ENCODE results near the gene FAT2.
"Not testable (repeated sequence)": the region's sequence is repeated elsewhere in the genome, so short reads cannot be mapped to it uniquely, and the experiment has no call there.

The FAT2 gene

DNA sequence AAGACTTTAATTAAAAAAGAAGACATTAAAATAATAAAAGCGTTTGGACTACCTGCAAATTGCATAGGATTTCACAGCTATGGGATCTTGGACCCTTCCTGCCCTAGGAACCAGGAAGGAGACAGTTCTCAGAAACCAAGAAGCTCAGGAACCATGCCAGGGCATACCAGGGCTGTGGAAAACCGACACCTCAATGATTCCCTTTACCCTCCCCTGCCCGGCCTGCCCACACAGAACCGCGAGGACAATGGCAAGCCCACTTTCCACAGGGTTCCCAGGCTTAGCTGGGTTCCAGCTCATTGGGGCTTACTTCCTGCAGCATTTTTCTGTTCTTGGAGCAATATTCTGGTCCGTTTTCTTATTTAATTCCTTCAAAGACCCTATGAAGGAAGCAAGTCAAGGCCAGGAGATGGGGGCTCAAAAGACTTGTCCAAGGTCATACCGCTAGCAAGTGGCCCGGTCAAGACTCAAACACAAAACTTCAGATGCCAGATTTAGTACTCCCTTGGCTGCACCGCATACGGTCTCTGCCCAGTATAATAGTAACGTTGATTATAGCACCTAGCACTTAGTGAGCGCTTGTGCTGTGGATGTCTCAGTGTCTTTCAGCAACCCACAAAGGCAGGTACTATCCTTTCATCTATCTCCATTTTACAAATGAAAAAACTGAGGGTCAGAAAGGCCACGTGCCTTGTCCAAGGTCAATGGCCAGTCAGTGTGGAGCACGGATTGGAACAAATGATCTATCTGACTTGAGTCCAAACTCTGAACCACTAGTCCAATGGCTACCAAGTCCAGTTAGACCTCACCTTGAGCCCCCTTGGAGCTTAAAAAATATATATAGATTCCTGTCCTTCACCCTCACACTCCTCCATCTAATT, 6.8 kb downstream of the FAT2 start:
- TF ChIP-seq, protein P1, sequence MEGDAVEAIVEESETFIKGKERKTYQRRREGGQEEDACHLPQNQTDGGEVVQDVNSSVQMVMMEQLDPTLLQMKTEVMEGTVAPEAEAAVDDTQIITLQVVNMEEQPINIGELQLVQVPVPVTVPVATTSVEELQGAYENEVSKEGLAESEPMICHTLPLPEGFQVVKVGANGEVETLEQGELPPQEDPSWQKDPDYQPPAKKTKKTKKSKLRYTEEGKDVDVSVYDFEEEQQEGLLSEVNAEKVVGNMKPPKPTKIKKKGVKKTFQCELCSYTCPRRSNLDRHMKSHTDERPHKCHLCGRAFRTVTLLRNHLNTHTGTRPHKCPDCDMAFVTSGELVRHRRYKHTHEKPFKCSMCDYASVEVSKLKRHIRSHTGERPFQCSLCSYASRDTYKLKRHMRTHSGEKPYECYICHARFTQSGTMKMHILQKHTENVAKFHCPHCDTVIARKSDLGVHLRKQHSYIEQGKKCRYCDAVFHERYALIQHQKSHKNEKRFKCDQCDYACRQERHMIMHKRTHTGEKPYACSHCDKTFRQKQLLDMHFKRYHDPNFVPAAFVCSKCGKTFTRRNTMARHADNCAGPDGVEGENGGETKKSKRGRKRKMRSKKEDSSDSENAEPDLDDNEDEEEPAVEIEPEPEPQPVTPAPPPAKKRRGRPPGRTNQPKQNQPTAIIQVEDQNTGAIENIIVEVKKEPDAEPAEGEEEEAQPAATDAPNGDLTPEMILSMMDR (IDR thresholded peaks at IDR 0.05; ENCODE audit: control insufficient read depth, extremely low read depth, insufficient read depth), result no peak
- no peak overlapping the region for H3K4me3 ChIP-seq (ENCODE audit: low read depth, low read length)
- DNase-seq (ENCODE audit: low read depth), result no peak

DNA sequence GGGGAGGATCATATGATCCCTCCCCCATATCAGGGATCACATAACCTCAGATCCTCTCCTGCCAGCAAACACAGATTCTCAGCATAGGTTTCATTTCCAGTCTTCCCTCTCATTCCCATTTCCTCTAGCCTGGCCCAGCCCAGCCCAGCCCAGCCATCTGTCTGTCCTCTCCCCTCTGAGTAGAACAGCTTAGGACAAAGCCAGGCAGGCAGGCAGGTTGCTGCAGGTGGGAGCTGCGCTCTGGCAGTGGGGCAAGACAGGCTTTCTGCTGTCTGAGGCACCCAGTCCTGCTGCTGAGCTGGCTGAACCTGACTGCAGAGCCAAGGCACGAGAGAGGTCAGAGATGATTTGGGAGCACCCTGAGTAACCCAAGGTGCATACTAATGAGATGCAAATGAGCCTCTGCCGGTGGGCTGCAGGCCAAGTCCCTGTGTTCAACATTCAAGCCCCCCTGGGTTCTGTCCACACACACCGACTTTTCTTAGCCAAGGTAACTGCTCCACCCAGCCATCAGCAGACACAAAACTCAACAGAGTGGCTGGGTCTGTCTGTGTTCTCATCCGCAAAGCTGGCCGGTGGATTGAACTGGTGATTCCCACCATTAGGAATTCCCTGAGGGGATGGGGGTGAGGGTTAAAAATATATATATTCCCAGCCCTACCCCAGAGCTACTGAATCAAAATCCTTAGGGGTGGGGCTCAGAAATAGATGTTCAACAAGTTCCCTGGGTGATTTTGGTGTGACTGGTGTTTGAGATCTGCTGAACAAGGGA, 9.1 kb downstream of the FAT2 start:
- H3K4me3 ChIP-seq (ENCODE audit: low read depth, low read length), result no peak overlapping the region
- DNase-seq (ENCODE audit: low read depth), result no peak
- TF ChIP-seq, protein P1 (IDR thresholded peaks at IDR 0.05; ENCODE audit: control insufficient read depth, extremely low read depth, insufficient read depth), result no peak

DNA sequence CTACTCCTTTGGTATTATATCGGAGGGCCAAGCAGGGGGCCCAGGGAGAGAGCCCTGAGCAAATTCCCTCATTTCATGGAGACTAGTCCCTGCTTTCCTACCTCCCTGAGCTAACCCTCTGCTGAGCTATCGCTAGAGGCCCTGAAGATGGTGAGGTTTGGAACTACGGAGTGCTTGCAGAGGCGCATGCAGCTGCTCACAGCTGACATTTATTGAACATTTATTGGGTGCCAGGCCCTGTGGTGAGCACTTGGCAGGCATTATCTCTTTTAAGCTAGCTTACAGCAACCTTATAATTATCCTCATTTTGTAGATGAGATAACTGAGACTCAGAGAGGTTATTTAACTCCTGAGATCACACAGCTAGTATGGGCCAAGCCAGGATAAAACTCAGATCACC, 9.8 kb downstream of the FAT2 start:
- DNase-seq (ENCODE audit: low read depth), result no peak
- TF ChIP-seq, protein P1 (IDR thresholded peaks at IDR 0.05; ENCODE audit: control insufficient read depth, extremely low read depth, insufficient read depth), result no peak
- no peak overlapping the region for H3K4me3 ChIP-seq (ENCODE audit: low read depth, low read length)

DNA sequence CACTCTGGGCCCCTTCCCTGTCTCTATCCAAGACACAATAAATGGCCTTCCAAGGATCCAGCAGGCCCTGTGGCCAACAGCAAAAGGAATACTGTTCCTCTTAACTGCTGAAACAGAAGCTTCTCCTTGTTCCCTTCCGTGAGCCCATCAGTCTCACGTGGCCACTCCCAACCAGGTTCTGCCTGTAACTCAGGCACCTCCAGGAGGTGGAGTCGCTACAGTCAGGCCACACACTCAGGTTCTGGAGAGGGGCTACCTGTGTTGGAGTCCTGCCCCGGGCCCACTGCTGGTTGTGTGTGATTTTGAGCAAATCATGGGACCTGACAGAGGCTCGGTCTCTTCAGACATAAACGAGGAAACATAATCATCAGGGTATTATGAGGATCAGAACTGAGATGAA, 10.3 kb downstream of the FAT2 start:
- no peak for DNase-seq (ENCODE audit: low read depth)
- TF ChIP-seq, protein P1 (IDR thresholded peaks at IDR 0.05; ENCODE audit: control insufficient read depth, extremely low read depth, insufficient read depth), result no peak
- no peak overlapping the region for H3K4me3 ChIP-seq (ENCODE audit: low read depth, low read length)

DNA sequence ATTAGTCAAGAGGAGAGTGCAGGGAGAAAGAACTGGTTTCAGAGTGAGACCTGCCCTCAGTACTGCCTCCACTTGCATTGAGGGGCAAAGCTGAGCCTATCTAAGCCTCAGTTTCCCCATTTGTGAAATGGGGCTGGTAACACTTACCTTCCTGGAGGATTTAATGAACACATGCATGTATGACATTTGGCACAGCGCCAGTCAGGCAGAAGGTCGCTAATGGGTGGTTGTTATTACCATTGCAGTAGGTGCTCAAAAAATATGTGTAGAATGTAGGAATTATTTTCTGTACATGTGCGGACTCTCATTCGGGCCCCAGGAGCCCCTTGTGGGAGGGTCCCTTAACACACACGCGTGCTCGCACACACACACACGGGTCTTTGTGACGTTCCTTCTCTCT, 10.9 kb downstream of the FAT2 start:
- no peak overlapping the region for H3K4me3 ChIP-seq (ENCODE audit: low read depth, low read length)
- TF ChIP-seq, protein P1 (IDR thresholded peaks at IDR 0.05; ENCODE audit: control insufficient read depth, extremely low read depth, insufficient read depth), result no peak
- no peak for DNase-seq (ENCODE audit: low read depth)

DNA sequence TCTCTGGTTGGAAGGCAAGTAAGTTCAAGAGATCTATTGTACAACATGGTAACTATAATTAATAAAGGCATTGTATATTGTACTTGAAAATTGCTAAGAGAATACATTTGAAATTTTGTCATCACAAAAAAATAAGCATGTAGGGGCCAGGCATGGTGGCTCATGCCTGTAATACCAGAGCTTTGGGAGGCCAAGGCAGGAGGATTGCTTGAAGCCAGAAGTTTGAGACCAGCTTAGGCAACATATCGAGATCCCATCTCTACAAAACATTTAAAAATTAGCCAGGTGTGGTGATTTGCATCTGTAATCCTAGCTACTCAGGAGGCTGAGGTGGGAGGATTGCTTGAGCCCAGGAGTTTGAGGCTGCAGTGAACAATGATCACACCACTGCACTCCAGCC, 12.0 kb downstream of the FAT2 start:
- not testable (repeated sequence) for H3K4me3 ChIP-seq (ENCODE audit: low read depth, low read length); DNase-seq (ENCODE audit: low read depth)

DNA sequence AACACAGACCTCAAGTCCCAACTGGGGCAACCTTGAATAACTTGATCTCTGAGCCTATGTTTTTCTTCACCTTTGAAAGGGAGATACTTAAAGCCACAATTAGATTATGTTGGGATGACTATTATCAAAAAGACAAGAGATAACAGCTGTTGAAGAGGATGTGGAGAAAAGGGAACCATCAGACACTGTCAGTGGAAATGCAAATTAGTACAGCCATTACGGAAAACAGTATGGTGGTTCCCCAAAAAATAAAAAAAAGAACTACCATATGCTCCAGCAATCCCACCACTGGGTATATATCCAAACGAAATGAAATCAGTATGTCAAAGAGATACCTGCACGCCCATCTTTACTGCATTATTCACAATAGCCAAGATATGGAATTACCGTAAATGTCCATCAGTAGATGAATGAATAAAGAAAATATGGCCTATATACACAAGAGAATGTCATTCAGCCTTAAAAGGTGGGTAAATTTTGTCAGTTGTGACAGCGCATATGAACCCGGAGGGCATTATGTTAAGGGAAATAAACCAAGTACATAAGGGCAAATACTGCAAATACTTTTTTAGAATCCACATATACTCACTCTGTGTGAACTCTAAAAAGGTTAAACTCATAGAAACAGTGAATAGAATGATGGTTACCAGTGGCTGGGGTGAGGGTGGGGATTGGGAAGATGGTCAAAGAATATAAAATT, 12.7 kb downstream of the FAT2 start:
- no peak overlapping the region for H3K4me3 ChIP-seq (ENCODE audit: low read depth, low read length)
- TF ChIP-seq, protein P1 (IDR thresholded peaks at IDR 0.05; ENCODE audit: control insufficient read depth, extremely low read depth, insufficient read depth), result no peak
- DNase-seq (ENCODE audit: low read depth), result no peak
